NCI-H774 (cell line): ENCODE results near the gene KCNAB2.

Experiments
- DNase-seq: peaks from one replicate; lab custom pipeline; 2025; lab: John Stamatoyannopoulos, UW

The KCNAB2 gene

GRCh38 chr1:6045561-6045960 is at the start of gene KCNAB2:
TSS of gene KCNAB2 (plus strand) at chr1:6045888. CDS start at chr1:6051537, 5,649 bp downstream.
- no peak for DNase-seq

- no peak for DNase-seq
These were observed 48.9 kb upstream of the KCNAB2 start for GRCh38 chr1:5996641-5997270.

- DNase-seq: no peak
These were observed 48.4 kb upstream of the KCNAB2 start for GRCh38 chr1:5997316-5997715.

- no peak for DNase-seq
These were observed 47.4 kb upstream of the KCNAB2 start for GRCh38 chr1:5998051-5998905.

- DNase-seq: no peak
These were observed 46.8 kb upstream of the KCNAB2 start for GRCh38 chr1:5998906-5999301.

- no peak for DNase-seq
These were observed 45.8 kb upstream of the KCNAB2 start for GRCh38 chr1:5999711-6000443.

GRCh38 chr1:6000444-6001288 is 45.0 kb upstream of the KCNAB2 start:
- no peak for DNase-seq

GRCh38 chr1:6001992-6002576 is 43.6 kb upstream of the KCNAB2 start:
- DNase-seq: peak; percentile 62

- DNase-seq: no peak
These were observed 42.8 kb upstream of the KCNAB2 start for GRCh38 chr1:6002714-6003501.

- no peak for DNase-seq
These were observed 41.9 kb upstream of the KCNAB2 start for GRCh38 chr1:6003568-6004411.

GRCh38 chr1:6004412-6005123 is 41.1 kb upstream of the KCNAB2 start:
- DNase-seq: no peak

- no peak for DNase-seq
These were observed 40.3 kb upstream of the KCNAB2 start for GRCh38 chr1:6005276-6005917.

GRCh38 chr1:6006882-6007281 is 38.8 kb upstream of the KCNAB2 start:
- DNase-seq: no peak

GRCh38 chr1:6007318-6008083 is 38.2 kb upstream of the KCNAB2 start:
- DNase-seq: no peak

GRCh38 chr1:6008084-6008415 is 37.6 kb upstream of the KCNAB2 start:
- no peak for DNase-seq

GRCh38 chr1:6008696-6009095 is 37.0 kb upstream of the KCNAB2 start:
- no peak for DNase-seq

- no peak for DNase-seq
These were observed 36.3 kb upstream of the KCNAB2 start for GRCh38 chr1:6009120-6010040.
